GM18499 (cell line): ENCODE data around the gene OVCA2.
"Not testable (repeated sequence)": the region's sequence is repeated elsewhere in the genome, so short reads cannot be mapped to it uniquely, and the experiment has no call there.

ENCODE experiments used
- ATAC-seq: cut with Tn5 transposase; IDR thresholded peaks from one replicate; pipeline ENCODE4 v1.9.1; 2021; ENCODE audit warnings: moderate number of reproducible peaks; ENCODE audit not compliant: insufficient read depth, unreplicated experiment

Gene OVCA2

DNA sequence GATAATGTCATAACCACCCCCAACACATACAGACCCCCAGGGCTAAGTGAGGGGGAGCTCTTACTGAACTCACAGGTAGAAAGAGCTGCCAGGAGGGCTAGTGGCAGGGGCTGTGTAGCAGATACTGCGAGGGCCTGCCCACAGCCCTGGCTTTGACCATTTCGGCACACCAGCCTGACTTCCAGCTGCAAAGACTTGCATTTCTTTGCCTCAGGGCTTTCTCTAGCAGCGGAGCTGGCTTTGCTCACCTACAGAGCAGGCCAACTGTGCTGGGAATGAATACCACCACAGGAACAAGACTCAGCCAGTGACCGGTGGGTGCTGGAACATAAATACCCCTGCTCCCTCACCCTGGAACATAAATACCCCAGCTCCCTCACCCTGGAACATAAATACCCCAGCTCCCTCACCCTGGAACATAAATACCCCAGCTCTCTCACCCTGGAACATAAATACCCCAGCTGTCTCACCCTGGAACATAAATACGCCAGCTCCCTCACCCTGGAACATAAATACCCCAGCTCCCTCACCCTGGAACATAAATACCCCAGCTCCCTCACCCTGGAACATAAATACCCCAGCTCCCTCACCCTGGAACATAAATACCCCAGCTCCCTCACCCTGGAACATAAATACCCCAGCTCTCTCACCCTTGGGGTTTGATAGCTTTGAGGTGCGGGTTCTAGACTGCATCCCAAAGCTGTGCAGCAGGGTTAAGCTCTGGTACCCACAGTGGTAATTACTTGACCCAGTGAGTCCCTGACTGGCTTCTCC, 28.4 kb upstream of the OVCA2 start:
- not testable (repeated sequence) for ATAC-seq

DNA sequence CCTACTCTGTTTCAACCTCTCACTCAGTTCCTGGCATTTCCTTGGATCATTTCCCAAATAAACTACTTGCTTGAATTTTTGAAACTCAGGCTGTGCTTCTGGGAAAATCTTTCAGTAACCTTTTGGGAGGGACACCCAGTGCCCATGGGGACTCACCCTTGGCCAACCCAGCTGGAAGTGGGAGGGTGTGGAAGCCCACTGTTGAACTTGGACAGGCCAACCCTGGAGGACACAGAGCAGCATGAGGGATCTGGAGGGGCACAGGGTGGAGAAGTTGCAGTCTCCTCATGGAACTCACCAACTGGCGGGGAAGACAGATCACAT, 27.9 kb upstream of the OVCA2 start:
- ATAC-seq: no peak

DNA sequence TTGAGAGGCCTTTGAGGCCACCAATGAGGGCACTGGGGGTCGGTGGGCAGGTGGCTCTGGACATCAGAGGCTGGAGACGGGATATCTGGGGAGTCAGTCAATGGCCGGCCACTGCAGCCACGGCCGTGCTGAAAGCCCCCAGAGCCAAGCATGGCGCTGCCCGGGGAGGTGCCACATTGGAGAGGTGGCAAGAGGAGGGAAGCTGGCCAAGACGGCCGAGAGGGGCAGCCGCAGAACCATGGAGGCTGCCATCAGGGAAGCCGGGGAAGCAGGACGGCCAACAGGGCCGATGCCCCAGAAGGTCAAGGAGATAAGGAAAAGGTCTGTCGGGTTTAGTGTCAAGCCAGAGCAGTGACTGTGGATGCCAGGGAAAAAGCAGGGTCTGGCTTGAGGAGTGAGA, 26.5 kb upstream of the OVCA2 start:
- no peak for ATAC-seq

DNA sequence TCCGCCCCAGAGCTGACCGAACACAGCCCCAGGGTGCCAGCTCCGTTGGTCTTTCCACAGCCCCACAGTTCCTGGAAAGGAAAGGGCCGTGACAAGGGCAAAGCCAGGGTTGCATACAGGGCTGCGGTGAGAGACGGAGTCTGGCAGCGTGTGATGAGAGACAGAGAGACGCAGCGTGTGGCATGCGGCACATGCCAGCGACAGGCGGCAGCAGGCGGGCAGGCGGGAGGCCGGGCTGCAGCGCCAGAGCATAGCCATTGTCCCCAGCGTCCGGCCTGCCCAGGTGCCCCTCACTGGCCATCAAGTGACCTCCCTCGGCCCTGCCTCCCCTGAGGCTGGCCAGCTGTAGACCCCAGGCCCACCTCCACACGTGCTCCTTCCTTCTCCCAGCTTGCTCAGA, 25.3 kb upstream of the OVCA2 start:
- no peak for ATAC-seq

DNA sequence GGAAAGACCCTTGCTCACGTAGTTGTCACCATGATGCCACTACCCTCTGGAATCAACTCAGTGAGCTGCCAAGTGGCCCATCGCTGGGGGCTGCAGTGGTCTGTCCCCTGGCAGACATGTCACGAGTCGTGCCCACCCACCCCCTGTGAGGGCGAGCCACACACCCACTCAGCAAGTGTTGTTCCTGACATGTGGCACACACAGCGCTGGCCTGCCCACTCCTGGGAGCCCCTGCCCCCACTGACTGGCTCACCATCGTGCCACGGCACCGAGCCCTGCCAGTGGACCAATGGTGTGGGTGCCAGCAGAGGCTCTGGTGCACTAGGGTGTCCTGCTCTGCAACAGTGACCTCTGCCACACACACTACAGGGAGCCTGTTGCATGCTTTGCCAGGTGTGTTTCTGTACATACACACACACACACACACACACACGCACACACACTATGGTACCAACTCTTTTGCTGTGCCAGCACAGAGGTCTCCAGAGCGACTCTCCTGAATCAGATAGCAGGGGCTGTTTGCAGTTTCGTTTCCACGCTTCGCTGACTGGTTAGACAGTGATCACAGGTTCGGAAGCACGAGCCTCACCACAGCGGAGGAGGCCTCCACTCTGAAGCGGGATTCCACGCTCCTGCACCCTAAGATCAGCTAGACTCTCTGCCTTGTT, 24.4 kb upstream of the OVCA2 start:
- ATAC-seq: no peak

DNA sequence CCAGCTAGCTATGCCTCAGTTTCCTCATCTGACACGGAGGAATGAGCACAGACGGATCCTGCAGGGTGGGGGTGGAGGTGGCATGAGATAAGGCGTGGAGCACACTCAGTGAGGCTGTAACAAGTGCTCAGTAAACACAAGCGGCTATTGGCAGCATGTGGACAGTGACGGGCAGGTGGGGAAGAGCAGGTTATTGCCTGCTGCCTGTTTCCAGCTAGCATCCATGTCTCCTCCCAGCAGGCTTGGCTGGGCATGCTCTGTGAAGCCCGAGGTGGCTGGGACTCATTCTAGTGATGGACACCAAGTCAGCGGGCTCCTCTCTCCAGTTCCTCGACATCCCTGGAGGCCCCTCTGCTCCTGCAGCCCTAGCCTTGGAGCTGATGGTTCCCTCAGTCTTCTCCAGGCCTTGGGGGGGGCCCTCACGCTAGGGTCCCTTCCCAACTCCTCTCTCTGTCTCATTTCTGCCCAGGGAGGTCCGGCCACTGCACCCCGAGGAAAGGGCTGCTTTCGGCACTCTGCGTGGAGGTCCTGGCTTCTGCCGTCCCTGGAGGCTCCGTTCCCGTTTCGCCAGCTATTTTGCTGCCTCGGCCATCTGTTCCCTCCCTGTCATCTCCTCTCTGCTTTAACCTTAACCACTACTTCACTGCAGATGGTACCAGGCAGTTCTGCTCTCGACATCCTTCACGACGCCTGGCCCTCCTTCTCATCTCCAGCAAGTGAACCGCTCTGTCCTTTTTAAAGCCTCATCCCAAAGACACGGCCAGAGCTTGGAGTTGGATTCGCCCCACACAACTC, 22.9 kb upstream of the OVCA2 start:
- ATAC-seq: no peak

DNA sequence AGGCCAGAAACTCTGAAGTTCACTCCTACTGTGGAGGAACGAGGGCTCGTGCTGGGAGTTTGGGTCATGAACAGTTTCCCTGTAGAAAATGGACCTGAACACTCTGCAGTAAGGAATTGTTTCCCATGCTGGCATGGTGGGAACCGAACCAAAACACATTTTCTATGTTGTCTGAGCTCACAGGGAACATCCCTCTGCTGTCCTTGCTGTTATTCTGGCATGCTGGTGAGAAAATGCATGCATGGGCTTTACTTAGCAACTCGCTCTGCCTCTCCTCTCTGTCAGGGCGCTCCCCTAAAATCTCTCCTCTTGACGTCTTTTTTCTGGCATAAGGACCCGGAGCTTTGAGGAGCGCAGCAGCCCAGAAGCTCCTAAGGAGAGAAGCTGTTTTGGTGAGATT, 22.1 kb upstream of the OVCA2 start:
- ATAC-seq: no peak

DNA sequence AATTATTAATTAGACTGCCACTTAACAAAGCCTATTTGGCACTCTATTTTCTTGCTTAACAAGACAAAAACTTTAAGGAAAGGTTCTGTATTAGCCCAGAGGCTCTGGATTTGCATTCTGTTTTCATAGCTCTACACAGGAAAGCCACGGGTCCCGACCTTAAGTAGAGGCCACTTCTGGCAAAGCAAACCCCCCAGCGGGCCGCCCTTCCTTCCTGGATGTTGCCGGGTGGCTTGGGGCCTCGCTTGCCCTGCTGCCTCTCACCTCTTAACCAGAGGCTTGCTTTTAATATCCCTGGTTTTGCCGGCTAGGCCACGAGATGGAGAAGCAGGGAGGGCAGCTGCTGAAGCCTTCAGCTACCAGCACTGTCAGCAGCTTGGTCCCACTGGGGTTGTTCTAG, 21.1 kb upstream of the OVCA2 start:
- no peak for ATAC-seq

DNA sequence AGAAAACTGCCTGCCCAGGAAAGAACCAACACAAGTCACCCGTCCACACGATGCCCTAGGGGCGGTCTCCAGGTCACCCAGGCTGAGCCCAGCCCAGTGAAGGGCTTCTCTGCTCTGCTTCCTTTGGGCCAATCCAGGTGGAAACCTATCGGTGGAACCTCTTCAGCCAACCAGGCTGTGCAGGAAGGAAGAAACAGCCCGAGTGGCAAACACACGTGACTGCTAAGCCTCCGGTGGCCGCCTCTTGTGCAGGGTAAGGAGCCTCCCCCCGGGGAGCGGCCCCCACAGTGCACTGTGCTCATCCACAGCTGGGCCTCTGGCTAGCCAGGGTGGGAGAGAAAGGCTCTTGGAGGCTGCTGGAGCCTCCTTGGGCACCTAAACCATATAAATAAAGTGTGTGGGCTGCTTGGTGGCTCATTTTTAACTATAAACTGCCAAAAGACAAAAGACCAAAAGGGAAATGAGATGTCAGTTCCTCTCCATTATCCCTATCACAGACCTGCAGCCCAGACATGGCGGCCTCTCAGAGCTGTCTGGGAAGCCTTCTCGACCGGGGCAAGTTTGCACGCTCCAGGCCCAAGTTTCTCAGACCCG, 19.1 kb upstream of the OVCA2 start:
- no peak for ATAC-seq

DNA sequence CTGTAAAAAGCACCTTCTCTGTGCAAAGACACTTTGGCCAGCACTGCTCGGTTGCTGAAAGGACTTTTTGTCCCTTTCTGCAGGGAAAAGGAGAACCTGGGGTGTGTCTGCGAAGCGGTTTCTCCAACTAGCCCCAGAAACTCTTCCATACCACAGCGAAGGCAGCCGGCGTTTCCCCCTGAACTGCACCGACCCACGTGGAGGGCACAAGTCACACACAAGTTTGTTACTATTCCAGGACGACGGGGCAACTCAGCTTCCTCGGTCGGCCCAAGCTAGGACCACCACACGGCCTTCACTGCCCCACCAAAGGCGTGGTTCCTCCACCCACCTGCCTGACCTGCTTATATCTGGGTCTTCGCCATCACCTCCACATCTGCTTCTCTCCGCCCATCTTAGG, 18.6 kb upstream of the OVCA2 start:
- no peak for ATAC-seq

DNA sequence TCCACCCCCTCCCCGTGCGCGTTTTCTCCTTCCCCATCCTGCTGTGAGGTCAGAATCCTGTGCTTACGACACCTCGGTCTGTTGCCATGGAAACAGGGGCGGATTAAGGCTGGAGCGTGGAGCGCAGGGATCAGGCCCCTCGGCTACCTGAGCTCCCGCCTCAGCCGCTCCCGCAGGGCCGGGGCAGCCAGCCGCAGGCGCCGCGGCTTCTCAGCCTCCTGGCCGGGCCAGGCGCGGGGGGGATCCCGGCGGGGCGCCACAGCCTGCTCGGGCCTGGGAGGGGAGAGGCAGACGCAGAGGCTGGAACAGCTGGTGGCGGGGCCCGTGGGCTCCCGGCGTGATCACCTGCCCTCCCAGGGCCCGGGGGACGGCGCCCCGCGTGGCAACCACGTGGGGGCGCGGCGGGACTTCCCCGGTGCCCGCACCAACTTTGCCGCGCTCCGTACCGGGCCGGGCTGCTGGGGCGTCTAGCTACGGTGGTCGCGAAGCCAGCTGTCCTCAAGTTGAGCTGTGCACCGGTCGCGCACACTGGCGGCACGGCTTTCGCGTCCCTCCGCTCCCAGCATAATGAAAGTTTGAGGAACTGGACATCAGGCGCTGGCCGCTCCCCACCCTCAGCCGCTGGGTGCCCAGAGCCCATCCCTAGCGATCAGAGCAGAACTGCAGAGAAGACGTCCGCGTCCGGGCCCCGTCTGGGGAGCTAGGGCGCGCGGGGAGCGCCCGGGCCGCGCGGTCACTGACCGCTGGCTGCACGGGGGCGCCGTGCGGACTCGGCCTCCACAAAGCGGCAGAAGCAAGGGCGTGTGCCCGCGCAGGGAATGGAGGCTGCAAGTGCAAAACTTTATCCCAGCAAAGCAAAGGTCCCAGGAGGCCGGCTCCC, 17.9 kb upstream of the OVCA2 start:
- ATAC-seq: no peak

DNA sequence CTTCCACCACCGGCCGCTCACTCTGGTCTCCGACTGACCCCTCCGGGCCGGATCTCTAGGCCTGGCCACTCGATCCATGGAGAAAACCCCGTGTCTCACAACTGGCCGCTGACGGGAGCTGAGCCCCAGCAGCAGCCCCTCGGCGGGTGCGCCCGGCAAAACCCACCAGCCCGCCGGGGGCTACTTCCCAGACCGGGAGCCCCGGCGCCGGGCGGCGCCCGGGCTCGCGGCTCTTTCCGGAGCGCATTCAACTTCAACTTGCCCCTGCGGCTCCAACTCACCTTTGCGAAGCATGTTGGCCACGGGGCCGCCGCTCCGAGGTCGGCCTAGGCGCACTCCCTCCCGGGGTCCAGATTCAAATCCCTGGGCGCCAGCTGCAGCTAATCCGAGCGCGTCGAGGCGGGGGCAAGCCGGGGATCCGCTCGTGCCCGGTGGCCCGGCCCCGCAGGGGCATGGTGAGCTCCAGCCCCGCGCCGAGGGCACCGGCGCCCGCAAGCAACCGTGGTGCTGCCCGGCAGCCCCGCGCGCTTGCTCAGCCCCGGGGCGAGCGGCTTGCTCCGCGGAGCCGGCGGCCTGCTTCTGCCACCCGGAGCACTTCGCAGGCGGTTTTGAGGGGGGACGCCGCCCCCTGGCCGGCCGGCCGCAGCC, 17.1 kb upstream of the OVCA2 start:
- ATAC-seq: no peak

DNA sequence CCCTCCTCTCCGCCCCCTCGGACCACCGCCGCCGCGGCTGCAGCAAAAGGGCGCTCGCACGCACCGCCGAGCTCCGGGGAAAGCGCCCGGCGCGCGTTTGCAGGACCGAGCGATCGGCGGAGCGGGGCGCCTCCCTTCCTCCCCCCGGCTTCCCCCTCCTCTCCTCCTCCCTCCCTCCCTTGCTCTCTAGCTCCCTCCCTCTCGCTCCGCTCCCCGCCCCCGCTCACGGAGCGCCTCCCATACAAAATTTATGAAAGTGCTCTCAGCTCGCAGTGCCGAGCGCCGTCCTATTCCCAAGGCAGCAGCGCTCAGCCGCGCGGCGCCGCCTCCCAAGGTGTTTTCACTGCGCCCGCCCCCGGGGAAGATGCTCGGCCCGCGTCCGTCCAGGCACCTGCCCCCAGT, 16.6 kb upstream of the OVCA2 start, which contains the start of gene RTN4RL1:
TSS of gene RTN4RL1 (minus strand) at position 115 of the 402 bp plus-strand sequence. CDS start 469 bp downstream, outside the sequence.
- no peak for ATAC-seq

DNA sequence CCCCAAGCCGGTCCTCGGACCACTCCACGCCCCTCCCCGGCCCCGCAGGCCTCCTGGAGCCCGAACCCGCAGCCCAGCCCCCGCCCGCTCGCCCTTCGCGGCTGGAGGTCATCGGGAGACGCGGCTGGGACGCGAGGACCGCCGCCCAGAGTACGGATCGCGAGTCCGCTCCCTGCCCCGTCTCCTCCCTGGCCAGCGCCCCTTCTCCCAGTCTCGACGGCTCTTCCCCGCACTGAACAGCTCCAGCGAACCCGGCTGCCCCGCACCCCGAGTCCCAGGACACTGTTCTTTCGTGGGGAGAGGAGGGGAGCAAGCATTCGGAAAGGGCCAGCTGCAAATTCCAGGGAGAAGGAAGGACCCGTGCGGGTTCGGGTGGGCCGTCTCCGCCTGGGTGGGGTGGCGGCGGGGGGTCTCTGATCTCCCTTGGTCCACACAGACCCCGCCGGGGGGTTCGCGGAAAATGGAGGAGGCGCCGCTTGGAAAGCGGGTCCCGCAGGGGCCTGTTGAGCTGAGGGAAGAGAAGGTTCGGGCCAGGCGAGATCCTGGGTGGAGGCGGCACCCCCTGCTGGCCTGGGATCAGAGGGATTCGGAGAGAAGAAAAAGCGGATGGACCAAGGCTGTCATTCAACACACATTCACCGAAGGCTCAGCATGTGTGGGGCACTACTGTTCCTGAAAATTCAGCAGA, 16.1 kb upstream of the OVCA2 start:
- ATAC-seq: no peak

DNA sequence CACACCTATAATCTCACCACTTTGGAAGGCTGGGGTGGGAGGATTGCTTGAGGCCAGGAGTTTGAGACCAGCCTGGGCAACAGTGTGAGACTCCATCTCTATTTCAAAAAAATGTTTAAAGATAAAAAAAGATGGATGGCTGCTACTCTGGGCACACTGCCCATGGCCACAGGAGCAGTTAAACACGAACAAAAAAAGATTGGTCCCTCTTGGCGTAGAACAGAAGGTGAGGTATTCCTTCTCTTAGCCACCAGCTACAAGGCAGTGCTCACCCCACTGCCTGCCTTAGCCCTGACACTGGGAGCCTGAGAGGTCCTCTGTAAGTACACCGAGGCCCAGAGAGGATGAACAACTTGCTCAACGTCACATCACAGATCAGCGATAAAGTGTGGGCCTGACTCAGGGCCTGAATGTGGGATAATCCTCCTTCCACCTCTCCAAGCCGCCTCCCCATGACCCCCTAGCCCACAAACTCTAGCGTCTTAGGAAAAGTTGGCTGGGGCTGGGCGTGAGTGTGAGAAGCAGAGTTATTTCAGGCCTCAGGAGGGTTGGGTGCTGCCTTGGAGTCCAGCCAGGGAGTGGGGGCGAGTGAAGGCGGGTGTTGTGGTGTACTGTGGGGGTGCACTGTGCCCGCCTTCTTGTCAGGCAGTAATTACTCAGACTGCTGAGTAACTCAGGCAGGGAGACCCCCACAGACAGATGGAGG, 14.1 kb upstream of the OVCA2 start:
- ATAC-seq: no peak

DNA sequence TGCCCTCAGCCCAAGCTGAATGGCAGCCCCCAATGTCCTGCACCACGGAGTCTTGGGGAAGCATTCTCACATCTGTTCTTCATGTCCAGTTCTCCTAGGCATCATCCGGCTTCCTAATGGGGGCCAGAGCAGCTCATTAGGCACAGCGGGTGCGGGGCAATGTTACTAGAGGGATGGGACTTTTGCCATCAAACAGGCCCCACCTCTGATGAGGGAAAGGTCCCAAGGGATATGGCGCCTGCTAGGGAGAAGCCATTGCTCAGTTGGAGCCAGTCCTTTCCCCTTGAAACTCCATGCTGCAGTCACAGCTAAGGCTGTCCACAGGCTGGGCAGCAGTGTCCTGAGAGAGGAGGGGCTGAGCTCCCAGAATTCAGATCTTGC, 13.6 kb upstream of the OVCA2 start:
- ATAC-seq: no peak

DNA sequence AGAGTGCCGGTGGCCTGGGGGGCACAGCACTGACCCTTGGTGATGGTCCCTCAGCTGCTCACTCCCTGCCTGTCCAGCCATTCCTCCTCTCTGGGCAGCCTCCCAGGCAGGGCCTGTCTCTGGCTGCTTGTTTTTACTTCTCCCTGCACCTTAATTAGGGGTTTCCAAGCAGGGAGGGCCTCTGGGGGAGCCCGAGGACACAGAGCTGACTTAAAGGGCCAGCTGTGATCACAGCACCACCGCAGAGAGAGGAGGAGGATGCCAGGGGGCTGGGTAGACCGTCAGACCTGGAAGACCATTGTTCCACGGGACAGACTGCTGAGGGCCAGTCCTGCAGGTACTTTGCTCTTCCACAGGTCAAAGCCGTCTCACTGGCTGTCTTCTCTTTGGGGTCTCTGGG, 13.1 kb upstream of the OVCA2 start:
- no peak for ATAC-seq
